ENCODE results near the gene RIT2.
A peak's percentile ranks its signal among the peaks of the same experiment; 100 is the strongest.

RIT2 gene

DNA sequence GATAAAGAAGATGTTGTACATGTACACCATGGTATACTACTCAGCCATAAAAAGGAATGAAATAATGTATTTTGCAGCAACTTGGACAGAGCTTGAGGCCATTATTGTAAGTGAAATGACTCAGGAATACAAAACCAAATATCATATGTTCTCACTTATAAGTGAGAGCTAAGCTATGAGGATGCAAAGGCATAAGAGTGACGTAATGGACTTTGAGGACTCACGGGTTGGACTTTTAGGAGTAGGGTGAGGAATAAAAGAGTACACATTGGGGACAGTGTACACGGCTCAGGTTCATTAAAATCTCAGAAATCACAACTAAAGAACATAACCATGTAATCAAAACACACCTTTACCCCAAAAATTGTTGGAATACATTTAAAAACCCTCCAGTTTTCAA is 206.4 kb downstream of the RIT2 start:
- no peak for ATAC-seq
- TF ChIP-seq, protein P1, sequence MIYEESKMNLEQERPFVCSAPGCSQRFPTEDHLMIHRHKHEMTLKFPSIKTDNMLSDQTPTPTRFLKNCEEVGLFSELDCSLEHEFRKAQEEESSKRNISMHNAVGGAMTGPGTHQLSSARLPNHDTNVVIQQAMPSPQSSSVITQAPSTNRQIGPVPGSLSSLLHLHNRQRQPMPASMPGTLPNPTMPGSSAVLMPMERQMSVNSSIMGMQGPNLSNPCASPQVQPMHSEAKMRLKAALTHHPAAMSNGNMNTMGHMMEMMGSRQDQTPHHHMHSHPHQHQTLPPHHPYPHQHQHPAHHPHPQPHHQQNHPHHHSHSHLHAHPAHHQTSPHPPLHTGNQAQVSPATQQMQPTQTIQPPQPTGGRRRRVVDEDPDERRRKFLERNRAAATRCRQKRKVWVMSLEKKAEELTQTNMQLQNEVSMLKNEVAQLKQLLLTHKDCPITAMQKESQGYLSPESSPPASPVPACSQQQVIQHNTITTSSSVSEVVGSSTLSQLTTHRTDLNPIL (CRISPR knock-in tag; IDR thresholded peaks at IDR 0.05; ENCODE audit: low read depth): no peak
- no peak for TF ChIP-seq TCF4 (CRISPR knock-in tag; IDR thresholded peaks at IDR 0.05; ENCODE audit: borderline replicate concordance)
- TF ChIP-seq ZFP3 (CRISPR knock-in tag; IDR thresholded peaks at IDR 0.05): no peak
- TF ChIP-seq ZNF70 (CRISPR knock-in tag; IDR thresholded peaks at IDR 0.05): no peak
- no peak for TF ChIP-seq ZNF8 (CRISPR knock-in tag; IDR thresholded peaks at IDR 0.05)
- TF ChIP-seq ISL1 (CRISPR knock-in tag; IDR thresholded peaks at IDR 0.05): no peak
- TF ChIP-seq RARB (CRISPR knock-in tag; IDR thresholded peaks at IDR 0.05): no peak
- TF ChIP-seq CSDC2 (CRISPR knock-in tag; IDR thresholded peaks at IDR 0.05): no peak
- no peak for TF ChIP-seq GLIS3 (CRISPR knock-in tag; IDR thresholded peaks at IDR 0.05)
- no peak for TF ChIP-seq ZC3H10 (CRISPR knock-in tag; IDR thresholded peaks at IDR 0.05)
- TF ChIP-seq OSR1 (CRISPR knock-in tag; IDR thresholded peaks at IDR 0.05): no peak
- TF ChIP-seq, protein P2, sequence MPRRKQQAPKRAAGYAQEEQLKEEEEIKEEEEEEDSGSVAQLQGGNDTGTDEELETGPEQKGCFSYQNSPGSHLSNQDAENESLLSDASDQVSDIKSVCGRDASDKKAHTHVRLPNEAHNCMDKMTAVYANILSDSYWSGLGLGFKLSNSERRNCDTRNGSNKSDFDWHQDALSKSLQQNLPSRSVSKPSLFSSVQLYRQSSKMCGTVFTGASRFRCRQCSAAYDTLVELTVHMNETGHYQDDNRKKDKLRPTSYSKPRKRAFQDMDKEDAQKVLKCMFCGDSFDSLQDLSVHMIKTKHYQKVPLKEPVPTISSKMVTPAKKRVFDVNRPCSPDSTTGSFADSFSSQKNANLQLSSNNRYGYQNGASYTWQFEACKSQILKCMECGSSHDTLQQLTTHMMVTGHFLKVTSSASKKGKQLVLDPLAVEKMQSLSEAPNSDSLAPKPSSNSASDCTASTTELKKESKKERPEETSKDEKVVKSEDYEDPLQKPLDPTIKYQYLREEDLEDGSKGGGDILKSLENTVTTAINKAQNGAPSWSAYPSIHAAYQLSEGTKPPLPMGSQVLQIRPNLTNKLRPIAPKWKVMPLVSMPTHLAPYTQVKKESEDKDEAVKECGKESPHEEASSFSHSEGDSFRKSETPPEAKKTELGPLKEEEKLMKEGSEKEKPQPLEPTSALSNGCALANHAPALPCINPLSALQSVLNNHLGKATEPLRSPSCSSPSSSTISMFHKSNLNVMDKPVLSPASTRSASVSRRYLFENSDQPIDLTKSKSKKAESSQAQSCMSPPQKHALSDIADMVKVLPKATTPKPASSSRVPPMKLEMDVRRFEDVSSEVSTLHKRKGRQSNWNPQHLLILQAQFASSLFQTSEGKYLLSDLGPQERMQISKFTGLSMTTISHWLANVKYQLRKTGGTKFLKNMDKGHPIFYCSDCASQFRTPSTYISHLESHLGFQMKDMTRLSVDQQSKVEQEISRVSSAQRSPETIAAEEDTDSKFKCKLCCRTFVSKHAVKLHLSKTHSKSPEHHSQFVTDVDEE (CRISPR knock-in tag; IDR thresholded peaks at IDR 0.05): no peak
- TF ChIP-seq, protein P3, sequence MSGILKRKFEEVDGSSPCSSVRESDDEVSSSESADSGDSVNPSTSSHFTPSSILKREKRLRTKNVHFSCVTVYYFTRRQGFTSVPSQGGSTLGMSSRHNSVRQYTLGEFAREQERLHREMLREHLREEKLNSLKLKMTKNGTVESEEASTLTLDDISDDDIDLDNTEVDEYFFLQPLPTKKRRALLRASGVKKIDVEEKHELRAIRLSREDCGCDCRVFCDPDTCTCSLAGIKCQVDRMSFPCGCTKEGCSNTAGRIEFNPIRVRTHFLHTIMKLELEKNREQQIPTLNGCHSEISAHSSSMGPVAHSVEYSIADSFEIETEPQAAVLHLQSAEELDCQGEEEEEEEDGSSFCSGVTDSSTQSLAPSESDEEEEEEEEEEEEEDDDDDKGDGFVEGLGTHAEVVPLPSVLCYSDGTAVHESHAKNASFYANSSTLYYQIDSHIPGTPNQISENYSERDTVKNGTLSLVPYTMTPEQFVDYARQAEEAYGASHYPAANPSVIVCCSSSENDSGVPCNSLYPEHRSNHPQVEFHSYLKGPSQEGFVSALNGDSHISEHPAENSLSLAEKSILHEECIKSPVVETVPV (CRISPR knock-in tag; IDR thresholded peaks at IDR 0.05): no peak
- TF ChIP-seq ZNF565 (CRISPR knock-in tag; conservative IDR thresholded peaks at IDR 0.05; ENCODE audit: low read depth): no peak
- TF ChIP-seq, protein P4, sequence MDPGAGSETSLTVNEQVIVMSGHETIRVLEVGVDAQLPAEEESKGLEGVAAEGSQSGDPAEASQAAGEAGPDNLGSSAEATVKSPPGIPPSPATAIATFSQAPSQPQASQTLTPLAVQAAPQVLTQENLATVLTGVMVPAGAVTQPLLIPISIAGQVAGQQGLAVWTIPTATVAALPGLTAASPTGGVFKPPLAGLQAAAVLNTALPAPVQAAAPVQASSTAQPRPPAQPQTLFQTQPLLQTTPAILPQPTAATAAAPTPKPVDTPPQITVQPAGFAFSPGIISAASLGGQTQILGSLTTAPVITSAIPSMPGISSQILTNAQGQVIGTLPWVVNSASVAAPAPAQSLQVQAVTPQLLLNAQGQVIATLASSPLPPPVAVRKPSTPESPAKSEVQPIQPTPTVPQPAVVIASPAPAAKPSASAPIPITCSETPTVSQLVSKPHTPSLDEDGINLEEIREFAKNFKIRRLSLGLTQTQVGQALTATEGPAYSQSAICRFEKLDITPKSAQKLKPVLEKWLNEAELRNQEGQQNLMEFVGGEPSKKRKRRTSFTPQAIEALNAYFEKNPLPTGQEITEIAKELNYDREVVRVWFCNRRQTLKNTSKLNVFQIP (CRISPR knock-in tag; IDR thresholded peaks at IDR 0.05; ENCODE audit: borderline replicate concordance, low read depth): no peak
- no peak for TF ChIP-seq PPARA (CRISPR knock-in tag; IDR thresholded peaks at IDR 0.05; ENCODE audit: borderline replicate concordance)

DNA sequence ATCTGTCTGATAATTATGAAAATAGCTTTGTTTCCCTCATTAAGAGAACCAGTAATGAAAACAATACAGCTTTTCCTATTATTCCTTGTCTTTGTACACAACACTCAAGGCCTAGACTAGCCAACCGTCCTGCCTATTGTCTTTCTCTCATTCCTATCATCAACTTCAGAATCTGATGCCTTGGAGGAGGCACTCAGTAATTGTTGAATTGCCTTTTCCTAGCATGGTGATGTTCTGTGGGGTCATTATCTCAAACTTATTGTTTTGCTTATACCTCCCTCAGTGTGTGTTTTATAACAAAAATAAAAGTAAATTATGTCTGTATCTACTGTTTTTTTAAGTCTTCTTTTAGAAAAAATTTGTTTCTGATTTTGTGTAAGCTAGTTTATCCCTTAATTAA is 208.7 kb downstream of the RIT2 start:
- TF ChIP-seq, protein P2 (CRISPR knock-in tag; IDR thresholded peaks at IDR 0.05): no peak
- no peak for TF ChIP-seq ZNF70 (CRISPR knock-in tag; IDR thresholded peaks at IDR 0.05)
- TF ChIP-seq TOX (CRISPR knock-in tag; IDR thresholded peaks at IDR 0.05; ENCODE audit: borderline replicate concordance): no peak
- no peak for TF ChIP-seq ZNF8 (CRISPR knock-in tag; IDR thresholded peaks at IDR 0.05)
- no peak for TF ChIP-seq ZNF565 (CRISPR knock-in tag; conservative IDR thresholded peaks at IDR 0.05; ENCODE audit: low read depth)
- ATAC-seq: no peak

DNA sequence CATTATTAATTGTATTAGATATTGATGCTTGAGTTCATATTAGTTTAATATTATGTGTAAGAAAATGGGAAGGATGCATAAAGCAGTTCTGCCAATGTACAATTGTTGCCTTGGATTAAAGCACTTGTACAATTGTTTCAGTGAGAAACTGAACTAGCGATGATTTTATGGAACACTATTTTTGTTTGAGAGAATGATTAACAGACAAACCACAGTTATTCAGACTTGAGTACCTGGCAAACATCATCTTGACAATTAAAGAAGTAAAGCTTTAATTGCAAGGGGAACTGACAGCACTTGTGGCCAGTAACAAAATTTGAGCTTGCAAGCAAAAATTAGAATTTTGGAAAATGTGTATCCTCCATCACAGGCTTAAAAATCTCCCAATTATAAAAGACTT is 214.3 kb downstream of the RIT2 start:
- ATAC-seq: no peak

DNA sequence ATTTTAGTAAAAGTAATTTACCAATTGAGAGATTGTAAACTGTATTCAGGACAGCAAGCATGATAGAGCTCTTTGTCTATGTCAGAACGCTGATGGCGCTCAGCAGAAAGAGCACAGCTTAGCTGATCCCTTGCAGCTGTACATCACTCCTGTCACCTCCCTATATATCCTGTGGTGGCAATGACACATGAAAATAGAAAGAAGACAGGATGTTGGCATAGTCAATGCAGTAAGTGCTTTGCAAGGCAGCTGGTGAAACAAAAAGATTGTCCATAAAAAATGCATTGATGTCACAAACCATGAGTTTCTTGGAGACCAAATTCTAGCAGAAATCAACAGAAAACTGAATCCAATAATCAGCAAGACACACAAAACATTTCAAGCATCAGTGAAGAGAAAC is 221.5 kb downstream of the RIT2 start:
- ATAC-seq: no peak
- no peak for TF ChIP-seq SNAI2 (CRISPR knock-in tag; IDR thresholded peaks at IDR 0.05)
- TF ChIP-seq ISL1 (CRISPR knock-in tag; IDR thresholded peaks at IDR 0.05): peak; percentile 54; the same call in 1 of the 2 replicates

More for the DNA sequence above, 214.3 kb downstream of the RIT2 start:
- no peak for TF ChIP-seq PPARA (CRISPR knock-in tag; IDR thresholded peaks at IDR 0.05; ENCODE audit: borderline replicate concordance)

All from SK-N-SH treated with all-trans-retinoic acid at 6 μM for 48 hours (cell line).